Measurements from ENCODE around the gene SLC17A8.

DNA sequence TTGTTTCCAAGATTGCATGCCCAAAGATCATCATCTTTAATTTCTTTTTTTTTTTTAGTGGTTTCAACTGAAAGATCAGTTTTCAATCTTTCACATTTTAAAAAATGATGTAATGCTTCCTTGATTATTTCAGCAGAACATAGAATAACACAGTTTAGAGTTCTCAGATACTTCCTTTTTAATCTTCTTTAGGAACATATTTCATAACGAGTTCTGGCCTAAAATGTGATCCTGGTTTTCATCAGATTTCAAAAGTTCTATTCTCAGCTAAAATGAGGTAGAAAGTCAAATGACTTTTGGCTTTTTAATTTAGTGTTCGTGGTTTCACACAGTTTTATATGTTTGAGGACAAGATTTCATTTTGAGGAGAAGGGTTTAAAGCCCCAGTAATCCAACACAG, 76.8 kb downstream of the SLC17A8 start:
- TF ChIP-seq RCOR1 (IDR thresholded peaks at IDR 0.05; ENCODE audit: low read length) (no peak), SIN3A (IDR thresholded peaks at IDR 0.05; ENCODE audit: borderline replicate concordance, low read depth, low read length) (no peak), ELF1 (IDR thresholded peaks at IDR 0.05) (no peak), MEF2A (IDR thresholded peaks at IDR 0.05; ENCODE audit: borderline replicate concordance, low read depth) (no peak), TAF1 (IDR thresholded peaks at IDR 0.05; ENCODE audit: borderline replicate concordance, low read depth, low read length) (no peak), POLR2AphosphoS5 (IDR thresholded peaks at IDR 0.05; ENCODE audit: low read depth, low read length) (no peak)
- TF ChIP-seq, protein P1, sequence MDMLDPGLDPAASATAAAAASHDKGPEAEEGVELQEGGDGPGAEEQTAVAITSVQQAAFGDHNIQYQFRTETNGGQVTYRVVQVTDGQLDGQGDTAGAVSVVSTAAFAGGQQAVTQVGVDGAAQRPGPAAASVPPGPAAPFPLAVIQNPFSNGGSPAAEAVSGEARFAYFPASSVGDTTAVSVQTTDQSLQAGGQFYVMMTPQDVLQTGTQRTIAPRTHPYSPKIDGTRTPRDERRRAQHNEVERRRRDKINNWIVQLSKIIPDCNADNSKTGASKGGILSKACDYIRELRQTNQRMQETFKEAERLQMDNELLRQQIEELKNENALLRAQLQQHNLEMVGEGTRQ (IDR thresholded peaks at IDR 0.05; ENCODE audit: borderline replicate concordance, low read depth, low read length) = no peak
- TF ChIP-seq, protein P2, sequence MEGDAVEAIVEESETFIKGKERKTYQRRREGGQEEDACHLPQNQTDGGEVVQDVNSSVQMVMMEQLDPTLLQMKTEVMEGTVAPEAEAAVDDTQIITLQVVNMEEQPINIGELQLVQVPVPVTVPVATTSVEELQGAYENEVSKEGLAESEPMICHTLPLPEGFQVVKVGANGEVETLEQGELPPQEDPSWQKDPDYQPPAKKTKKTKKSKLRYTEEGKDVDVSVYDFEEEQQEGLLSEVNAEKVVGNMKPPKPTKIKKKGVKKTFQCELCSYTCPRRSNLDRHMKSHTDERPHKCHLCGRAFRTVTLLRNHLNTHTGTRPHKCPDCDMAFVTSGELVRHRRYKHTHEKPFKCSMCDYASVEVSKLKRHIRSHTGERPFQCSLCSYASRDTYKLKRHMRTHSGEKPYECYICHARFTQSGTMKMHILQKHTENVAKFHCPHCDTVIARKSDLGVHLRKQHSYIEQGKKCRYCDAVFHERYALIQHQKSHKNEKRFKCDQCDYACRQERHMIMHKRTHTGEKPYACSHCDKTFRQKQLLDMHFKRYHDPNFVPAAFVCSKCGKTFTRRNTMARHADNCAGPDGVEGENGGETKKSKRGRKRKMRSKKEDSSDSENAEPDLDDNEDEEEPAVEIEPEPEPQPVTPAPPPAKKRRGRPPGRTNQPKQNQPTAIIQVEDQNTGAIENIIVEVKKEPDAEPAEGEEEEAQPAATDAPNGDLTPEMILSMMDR (IDR thresholded peaks at IDR 0.05) = no peak
- TF ChIP-seq, protein P3, sequence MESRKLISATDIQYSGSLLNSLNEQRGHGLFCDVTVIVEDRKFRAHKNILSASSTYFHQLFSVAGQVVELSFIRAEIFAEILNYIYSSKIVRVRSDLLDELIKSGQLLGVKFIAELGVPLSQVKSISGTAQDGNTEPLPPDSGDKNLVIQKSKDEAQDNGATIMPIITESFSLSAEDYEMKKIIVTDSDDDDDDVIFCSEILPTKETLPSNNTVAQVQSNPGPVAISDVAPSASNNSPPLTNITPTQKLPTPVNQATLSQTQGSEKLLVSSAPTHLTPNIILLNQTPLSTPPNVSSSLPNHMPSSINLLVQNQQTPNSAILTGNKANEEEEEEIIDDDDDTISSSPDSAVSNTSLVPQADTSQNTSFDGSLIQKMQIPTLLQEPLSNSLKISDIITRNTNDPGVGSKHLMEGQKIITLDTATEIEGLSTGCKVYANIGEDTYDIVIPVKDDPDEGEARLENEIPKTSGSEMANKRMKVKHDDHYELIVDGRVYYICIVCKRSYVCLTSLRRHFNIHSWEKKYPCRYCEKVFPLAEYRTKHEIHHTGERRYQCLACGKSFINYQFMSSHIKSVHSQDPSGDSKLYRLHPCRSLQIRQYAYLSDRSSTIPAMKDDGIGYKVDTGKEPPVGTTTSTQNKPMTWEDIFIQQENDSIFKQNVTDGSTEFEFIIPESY (IDR thresholded peaks at IDR 0.05; ENCODE audit: borderline replicate concordance, low read depth) = no peak
